Uterus (tissue), 2 donors: Measurements from ENCODE around the gene TNFRSF21.

Source experiments
- CTCF ChIP-seq, 4 experiments: fragments of 200-600 bp in 2 of 4; fragments of 450-650 bp in 2 of 4; sonication (generic) in 2 of 4; IDR thresholded peaks; one replicate each; pipeline ENCODE4 v1.5.1; 2016 to 2019; ENCODE audit warnings: antibody characterized with exemption in 4 of 4, mild to moderate bottlenecking in 2 of 4, moderate library complexity in 1 of 4
- POLR2A ChIP-seq, 2 donors: fragments of 450-650 bp; IDR thresholded peaks; one replicate each; pipeline ENCODE4 v1.6.1; 2016; ENCODE audit warnings: antibody characterized with exemption in 2 of 2, mild to moderate bottlenecking in 1 of 2, moderate library complexity in 1 of 2

- TF ChIP-seq CTCF (IDR thresholded peaks at IDR 0.05) (no peak), POLR2A (IDR thresholded peaks at IDR 0.05) (no peak)
Measured at GRCh38 chr6:47300417-47300816, 9.3 kb downstream of the TNFRSF21 start.
